Hepatocyte (in vitro differentiated cells): ENCODE data around the gene DOCK1. TPM values are rescaled to one million over a fixed set of nuclear protein-coding genes. Genes with fewer than 3 reads are reported as not detected.
A peak's percentile ranks its signal among the peaks of the same experiment; 100 is the strongest.

Experiments used
- DNase-seq: peaks from one replicate; pipeline ENCODE4 v3.0.0-alpha.2; 2016; ENCODE audit warnings: low spot score
- H2AFZ ChIP-seq: fragments of 200-600 bp; sonication (generic); 2 replicates; pipeline ENCODE4 v1.6.0; 2016; ENCODE audit warnings: antibody characterized with exemption, mild to moderate bottlenecking
- H3K27ac ChIP-seq: fragments of 200-600 bp; sonication (generic); 2 replicates; pipeline ENCODE4 v1.5.1; 2016; ENCODE audit warnings: mild to moderate bottlenecking
- H3K27me3 ChIP-seq: fragments of 200-600 bp; sonication (generic); 2 replicates; pipeline ENCODE4 v1.6.1; 2016
- H3K36me3 ChIP-seq: fragments of 200-600 bp; sonication (generic); replicated peaks from 2 replicates; pipeline ENCODE4 v1.5.1; 2016; ENCODE audit warnings: low read depth; ENCODE audit not compliant: insufficient read depth
- H3K4me1 ChIP-seq: fragments of 200-600 bp; sonication (generic); 2 replicates; pipeline ENCODE4 v1.5.1; 2016; ENCODE audit warnings: mild to moderate bottlenecking, moderate library complexity; ENCODE audit not compliant: insufficient read depth
- H3K4me2 ChIP-seq: fragments of 200-600 bp; sonication (generic); 2 replicates; pipeline ENCODE4 v1.6.0; 2016
- H3K4me3 ChIP-seq: fragments of 200-600 bp; sonication (generic); 2 replicates; pipeline ENCODE4 v1.5.1; 2016; ENCODE audit warnings: mild to moderate bottlenecking
- H3K79me2 ChIP-seq: fragments of 200-600 bp; sonication (generic); 2 replicates; pipeline ENCODE4 v1.6.0; 2017; ENCODE audit warnings: mild to moderate bottlenecking
- H3K9me2 ChIP-seq: fragments of 200-600 bp; sonication (generic); replicated peaks from 2 replicates; pipeline ENCODE4 v1.6.0; 2017; ENCODE audit warnings: mild to moderate bottlenecking; ENCODE audit not compliant: insufficient read depth
- H3K9me3 ChIP-seq: fragments of 200-600 bp; sonication (generic); 2 replicates; pipeline ENCODE4 v1.5.1; 2016; ENCODE audit warnings: low read depth, mild to moderate bottlenecking
- H4K20me1 ChIP-seq: fragments of 200-600 bp; sonication (generic); 2 replicates; pipeline ENCODE4 v1.6.0; 2016; ENCODE audit warnings: mild to moderate bottlenecking; ENCODE audit not compliant: insufficient read depth, poor library complexity, severe bottlenecking
- CTCF ChIP-seq: fragments of 200-600 bp; sonication (generic); IDR thresholded peaks from 2 replicates; pipeline ENCODE4 v1.5.1; 2016; ENCODE audit warnings: antibody characterized with exemption, mild to moderate bottlenecking; ENCODE audit not compliant: poor library complexity
- EZH2 ChIP-seq: fragments of 200-600 bp; sonication (generic); IDR thresholded peaks from 2 replicates; pipeline ENCODE4 v1.6.1; 2016; ENCODE audit warnings: antibody characterized with exemption, mild to moderate bottlenecking, borderline replicate concordance
- EZH2phosphoT487 ChIP-seq: fragments of 200-600 bp; sonication (generic); IDR thresholded peaks from one replicate; pipeline ENCODE4 v1.6.1; 2018; ENCODE audit warnings: antibody characterized with exemption, mild to moderate bottlenecking, low read depth, moderate library complexity; ENCODE audit not compliant: unreplicated experiment, severe bottlenecking
- WGBS: methylation state at CpG from one replicate; pipeline ENCODE4 v1.1.6; 2016; ENCODE audit warnings: low lambda C conversion rate; ENCODE audit errors: missing lambda C conversion rate; 5-methylcytosine and 5-hydroxymethylcytosine counted together
- polyA plus RNA-seq: library from polyadenylated mRNA; unstranded; fragments of >200 nt; fragmentation: Nextera tagmentation; extraction: Ambion mirVana; gene quantifications from 2 replicates; pipeline ENCODE4 v1.2.1, GENCODE V29; 2016
- total RNA-seq: library from RNA; depleted of rRNA; stranded (reverse); fragments of >200 nt; gene quantifications from 2 replicates; pipeline ENCODE4 v1.2.3, GENCODE V29; 2014

The DOCK1 gene
- total and polyA plus RNA-seq, 2 experiments from 2014 or later = 16.0 to 55.5 TPM

GRCh38 chr10:127195571-127196281, 290.5 kb downstream of the DOCK1 start:
- Histone ChIP-seq H3K27ac (no peak overlapping the region), H2AFZ (no peak overlapping the region)

GRCh38 chr10:127196282-127197153, 291.3 kb downstream of the DOCK1 start, which contains the start of gene INSYN2A:
Gene INSYN2A (minus strand): TSS chr10:127196591. CDS start chr10:127176395, 20,196 bp downstream.
- Histone ChIP-seq H3K4me3 (peak within 1 kb of the TSS; percentile 45), H4K20me1 (peaks cover 33% of the 10 kb centered on the region), H3K4me1 (peaks cover 11% of the 10 kb centered on the region), H3K9me3 (no peaks in the 10 kb centered on the region), H3K27me3 (peaks cover 55% of the 10 kb centered on the region), H3K79me2 (no peaks in the 10 kb centered on the region), H3K4me2 (peak within 1 kb of the TSS; percentile 97), H3K27ac (no peak within 1 kb of the TSS), H2AFZ (no peak within 1 kb of the TSS), H3K9me2 (no peaks in the 10 kb centered on the region), H3K36me3 (no peaks in the 10 kb centered on the region)
- WGBS = 4% methylated on average over 42 of the region's 81 CpGs
- DNase-seq = peak; percentile 54
- TF ChIP-seq EZH2phosphoT487 (no peak), CTCF (peak; percentile 35)

More at GRCh38 chr10:127195571-127196281, 290.5 kb downstream of the DOCK1 start:
- TF ChIP-seq CTCF = no peak
- TF ChIP-seq EZH2phosphoT487 = no peak
- peak; percentile 75 for TF ChIP-seq EZH2
- peak; percentile 15 for DNase-seq
- H4K20me1 ChIP-seq = peaks cover 33% of the 10 kb centered on the region
- no peaks in the 10 kb centered on the region for H3K36me3 ChIP-seq
- WGBS = 1% methylated on average over 51 of the region's 91 CpGs
- H3K27me3 ChIP-seq = peaks cover 55% of the 10 kb centered on the region
- H3K4me3 ChIP-seq = peak overlapping the region; percentile 45
- H3K79me2 ChIP-seq = no peaks in the 10 kb centered on the region
- H3K9me3 ChIP-seq = no peaks in the 10 kb centered on the region
- H3K4me1 ChIP-seq = peaks cover 11% of the 10 kb centered on the region
- peak overlapping the region; percentile 97 for H3K4me2 ChIP-seq
- H3K9me2 ChIP-seq = no peaks in the 10 kb centered on the region

GRCh38 chr10:127197154-127197432, 291.9 kb downstream of the DOCK1 start:
- no peak overlapping the region for H3K27ac ChIP-seq
- H4K20me1 ChIP-seq = peaks cover 33% of the 10 kb centered on the region
- H3K4me2 ChIP-seq = peak overlapping the region; percentile 97
- no peaks in the 10 kb centered on the region for H3K9me2 ChIP-seq
- TF ChIP-seq EZH2 (no peak), CTCF (no peak), EZH2phosphoT487 (no peak)
- no peak overlapping the region for H2AFZ ChIP-seq
- H3K4me1 ChIP-seq = peaks cover 11% of the 10 kb centered on the region
- no peak for DNase-seq
- no peaks in the 10 kb centered on the region for H3K9me3 ChIP-seq
- no peak overlapping the region for H3K4me3 ChIP-seq
- no peaks in the 10 kb centered on the region for H3K36me3 ChIP-seq
- peaks cover 50% of the 10 kb centered on the region for H3K27me3 ChIP-seq
- WGBS = 75% methylated on average over 5 of the region's 5 CpGs
- no peaks in the 10 kb centered on the region for H3K79me2 ChIP-seq
